K562 (cell line): Measurements from ENCODE around the gene GRXCR2. TPM values are rescaled to one million over a fixed set of nuclear protein-coding genes. Genes with fewer than 3 reads are reported as not detected.

ENCODE experiments used
- ATF7 ChIP-seq: fragments of 450-650 bp; IDR thresholded peaks from 2 replicates; pipeline ENCODE4 v1.7.1; 2014; ENCODE audit warnings: mild to moderate bottlenecking, moderate library complexity
- ELF4 ChIP-seq: fragments of 450-650 bp; formaldehyde crosslinking; IDR thresholded peaks from 2 replicates; pipeline ENCODE4 v1.4.0; 2022; ENCODE audit warnings: missing genetic modification characterization
- LCOR ChIP-seq: sonication (generic); formaldehyde crosslinking; IDR thresholded peaks from 2 replicates; pipeline ENCODE4 v1.8.0; 2022; ENCODE audit warnings: mild to moderate bottlenecking, missing genetic modification reagents
- NEUROD1 ChIP-seq: fragments of 150-350 bp; IDR thresholded peaks from 2 replicates; pipeline ENCODE4 v1.6.1; 2014; ENCODE audit warnings: borderline replicate concordance, low read length, low read depth; ENCODE audit not compliant: partially characterized antibody
- OTX1 ChIP-seq: fragments of 450-650 bp; formaldehyde crosslinking; IDR thresholded peaks from 2 replicates; pipeline ENCODE4 v1.4.0; 2022; ENCODE audit warnings: mild to moderate bottlenecking
- PRDM10 ChIP-seq: fragments of 450-650 bp; IDR thresholded peaks from 2 replicates; pipeline ENCODE4 v1.6.1; 2018; ENCODE audit not compliant: partially characterized antibody
- RBBP5 ChIP-seq: fragments of 200-600 bp; sonication (generic); IDR thresholded peaks from 2 replicates; pipeline ENCODE4 v1.6.1; 2012; ENCODE audit warnings: borderline replicate concordance, mild to moderate bottlenecking, low read length, control low read depth, inconsistent platforms; ENCODE audit not compliant: insufficient read depth, poor library complexity, severe bottlenecking
- RREB1 ChIP-seq: fragments of 250-450 bp; sonication (Bioruptor Pico); IDR thresholded peaks from 2 replicates; pipeline ENCODE4 v1.4.0; 2020
- SAFB2 ChIP-seq: fragments of 200-400 bp; formaldehyde crosslinking; IDR thresholded peaks from 2 replicates; pipeline ENCODE4 v1.6.1; 2018; ENCODE audit warnings: borderline replicate concordance, low read length, low read depth, moderate library complexity; ENCODE audit not compliant: severe bottlenecking
- TBP ChIP-seq: optimal IDR thresholded peaks from 2 replicates; pipeline ENCODE3; 2011; ENCODE audit warnings: low read depth, low read length, improper control_type of control experiment
- ZNF263 ChIP-seq: sonication (generic); formaldehyde crosslinking; IDR thresholded peaks from 2 replicates; pipeline ENCODE4 v1.8.0; 2022; ENCODE audit warnings: mild to moderate bottlenecking, missing genetic modification reagents, borderline replicate concordance
- ZNF589 ChIP-seq: fragments of 200-800 bp; sonication (Bioruptor generic); IDR thresholded peaks from 2 replicates; pipeline ENCODE4 v1.6.1; 2016; ENCODE audit warnings: low read depth, missing genetic modification characterization, missing compliant biosample characterization
- polyA plus RNA-seq, 8 experiments: library from polyadenylated mRNA; depleted of rRNA in 4 of 8; stranded (reverse) in 5 of 8; unstranded in 3 of 8; fragments of >200 nt; fragmentation: Nextera tagmentation in 2 of 8; fragmentation: Illumina TruSeq in 1 of 8; extraction: Ambion mirVana in 2 of 8; extraction: Trizol in 1 of 8; gene quantifications; 2 replicates each; pipeline versions ENCODE4 v1.2.1 to v1.2.3, GENCODE V29; 2011 to 2014; ENCODE audit warnings: inconsistent platforms in 1 of 8, missing spikeins in 1 of 8
- total RNA-seq, 7 experiments: library from RNA; depleted of rRNA in 6 of 7; stranded (reverse); fragments of >200 nt in 6 of 7; fragmentation: Illumina TruSeq in 2 of 7; extraction: Trizol in 2 of 7; gene quantifications; 2 replicates each; pipeline versions ENCODE4 v1.2.1 to v1.2.3, GENCODE V29; 2011 to 2021; ENCODE audit warnings: low replicate concordance in 1 of 7
- TF ChIP-seq, protein P1 (sequence below): fragments of 250-450 bp; sonication (Bioruptor Pico); IDR thresholded peaks from 2 replicates; pipeline ENCODE4 v1.9.0; 2021; ENCODE audit warnings: mild to moderate bottlenecking
- TF ChIP-seq, protein P2 (sequence below), 2 experiments: fragments of 250-450 bp in 1 of 2; fragments of 450-650 bp in 1 of 2; sonication (Bioruptor Pico) in 1 of 2; IDR thresholded peaks; 2 replicates each; pipeline versions ENCODE4 v1.6.1 to v1.8.0; 2016 to 2021; ENCODE audit warnings: mild to moderate bottlenecking in 2 of 2, moderate library complexity in 2 of 2, missing compliant biosample characterization in 1 of 2, missing genetic modification characterization in 1 of 2

Gene GRXCR2
- total and polyA plus RNA-seq, 9 of the 15 experiments (the other 6 are each of a cell fraction or from before 2014, with no cell fraction given), result not detected

DNA sequence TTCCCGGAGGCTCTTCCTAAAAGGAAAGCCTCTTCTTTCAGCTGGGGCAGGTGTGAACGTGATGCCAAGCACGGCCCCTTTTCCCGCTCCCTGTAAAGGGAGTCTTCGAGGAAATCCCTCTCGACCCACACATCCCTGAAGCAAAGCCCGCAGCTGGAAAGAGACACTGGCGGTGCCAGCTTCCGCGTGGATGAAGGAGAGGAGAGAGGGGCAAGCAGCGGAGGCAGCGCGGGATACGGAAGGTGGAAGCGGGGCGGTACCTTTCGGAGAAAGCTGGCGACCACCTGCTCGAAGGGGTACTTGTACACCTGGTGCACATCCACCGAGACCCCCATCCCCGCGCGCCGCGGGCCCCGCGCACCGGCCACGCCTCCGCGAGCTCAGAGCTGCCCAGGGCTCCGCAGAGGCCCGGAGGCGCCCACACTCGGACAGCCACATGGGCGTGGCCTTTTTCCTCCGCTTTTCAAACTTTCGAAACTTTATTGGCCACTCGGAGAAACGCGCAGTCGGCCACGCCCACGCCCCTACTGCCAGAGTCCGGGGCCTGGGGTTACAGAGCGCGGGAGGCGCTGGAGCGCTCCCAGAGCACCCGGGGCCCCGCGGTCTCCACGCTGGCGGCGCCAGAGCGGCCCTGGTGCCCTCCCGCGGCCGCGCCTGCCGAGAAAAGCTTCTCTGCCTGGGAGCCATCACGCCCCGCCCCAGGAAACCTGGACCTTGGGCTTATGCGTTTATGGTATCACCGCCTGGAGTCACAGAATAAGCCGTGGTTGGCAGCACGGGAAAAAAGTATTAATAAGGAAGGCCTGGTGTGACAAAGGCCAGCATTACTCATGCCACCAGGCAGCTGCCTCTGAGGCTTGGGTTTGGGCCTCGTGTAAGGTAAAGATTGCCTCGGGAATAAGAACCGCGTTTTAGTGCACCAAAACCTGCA lies 37.6 kb downstream of the GRXCR2 start, which contains the start of gene PRELID2 (continued):
- TF ChIP-seq RBBP5 (peak; percentile 93), ATF7 (peak; percentile 82), NEUROD1 (no peak), ELF4 (CRISPR knock-in tag) (no peak), TBP (peak; percentile 85), ZNF589 (CRISPR knock-in tag) (0 out of 2 replicates have a peak, but pooled peaks have one; percentile 61), LCOR (peak; percentile 94), PRDM10 (peak; percentile 53), SAFB2 (no peak), ZNF263 (CRISPR knock-in tag) (no peak; the same call in none of the 2 replicates), RREB1 (CRISPR knock-in tag) (0 out of 2 replicates have a peak, but pooled peaks have one; percentile 11), OTX1 (CRISPR knock-in tag) (0 out of 2 replicates have a peak, but pooled peaks have one; percentile 5)
- TF ChIP-seq, protein P1, sequence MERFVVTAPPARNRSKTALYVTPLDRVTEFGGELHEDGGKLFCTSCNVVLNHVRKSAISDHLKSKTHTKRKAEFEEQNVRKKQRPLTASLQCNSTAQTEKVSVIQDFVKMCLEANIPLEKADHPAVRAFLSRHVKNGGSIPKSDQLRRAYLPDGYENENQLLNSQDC (CRISPR knock-in tag), result no peak
- TF ChIP-seq, protein P2, sequence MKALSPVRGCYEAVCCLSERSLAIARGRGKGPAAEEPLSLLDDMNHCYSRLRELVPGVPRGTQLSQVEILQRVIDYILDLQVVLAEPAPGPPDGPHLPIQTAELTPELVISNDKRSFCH (CRISPR knock-in tag; IDR thresholded peaks at IDR 0.05), result no peak
- TF ChIP-seq, protein P2 (tag; IDR thresholded peaks at IDR 0.05), result 0 out of 2 replicates have a peak, but pooled peaks have one; percentile 51
